Esophagus squamous epithelium (tissue), 5 donors: ENCODE data around the gene ASCC2. TPM values are rescaled to one million over a fixed set of nuclear protein-coding genes. Genes with fewer than 3 reads are reported as not detected.

Source experiments
- DNase-seq: peaks from one replicate; lab custom pipeline; 2025; lab: John Stamatoyannopoulos, UW
- H3K27ac ChIP-seq, 4 donors: fragments of 200-600 bp; sonication (generic); one replicate each; pipeline ENCODE4 v1.5.1; 2016 to 2019; ENCODE audit warnings: mild to moderate bottlenecking in 1 of 4
- H3K27me3 ChIP-seq, 4 donors: fragments of 200-600 bp; sonication (generic); 1 replicate in 3 of 4; 2 replicates in 1 of 4; pipeline versions ENCODE4 v1.5.1 to v1.6.0; 2017 to 2021; ENCODE audit warnings: antibody characterized with exemption in 1 of 4
- H3K36me3 ChIP-seq, 3 donors: fragments of 200-600 bp; sonication (generic); one replicate each; pipeline ENCODE4 v1.5.1; 2016 to 2019
- H3K4me1 ChIP-seq, 3 donors: fragments of 200-600 bp; sonication (generic); one replicate each; pipeline ENCODE4 v1.5.1; 2017 to 2019
- H3K4me3 ChIP-seq, 4 donors: fragments of 200-600 bp; sonication (generic); 1 replicate in 3 of 4; 2 replicates in 1 of 4; pipeline ENCODE4 v1.5.1; 2016 to 2019; ENCODE audit warnings: mild to moderate bottlenecking in 2 of 4, moderate library complexity in 1 of 4
- H3K9me3 ChIP-seq, 3 donors: fragments of 200-600 bp; sonication (generic); one replicate each; pipeline ENCODE4 v1.5.1; 2016 to 2019
- POLR2A ChIP-seq, 4 donors: fragments of 450-650 bp; IDR thresholded peaks; one replicate each; pipeline ENCODE4 v1.6.1; 2017; ENCODE audit warnings: antibody characterized with exemption in 4 of 4, mild to moderate bottlenecking in 4 of 4, moderate library complexity in 3 of 4
- WGBS, 2 donors: methylation state at CpG; one replicate each; pipeline ENCODE4 v1.1.5; 2018; 5-methylcytosine and 5-hydroxymethylcytosine counted together
- intact Hi-C: fragments of 100-400 bp; cut with DNase I; formaldehyde crosslinking; loops from one replicate; pipeline ENCODE4 v1.15.0; 2022
- total RNA-seq, 4 donors: library from RNA; depleted of rRNA; stranded (reverse); fragments of >200 nt; gene quantifications; one replicate each; pipeline ENCODE4 v1.1.0, GENCODE V29; 2016
- TF ChIP-seq, protein P1 (sequence below), 6 experiments: fragments of 450-650 bp in 4 of 6; fragments of 200-600 bp in 2 of 6; sonication (generic) in 2 of 6; IDR thresholded peaks; one replicate each; pipeline ENCODE4 v1.5.1; 2016 to 2019; ENCODE audit warnings: antibody characterized with exemption in 6 of 6, mild to moderate bottlenecking in 4 of 6, moderate library complexity in 4 of 6
- donor health status: DM: yes; HTN: yes; CAD: no.

Gene ASCC2, protein sequence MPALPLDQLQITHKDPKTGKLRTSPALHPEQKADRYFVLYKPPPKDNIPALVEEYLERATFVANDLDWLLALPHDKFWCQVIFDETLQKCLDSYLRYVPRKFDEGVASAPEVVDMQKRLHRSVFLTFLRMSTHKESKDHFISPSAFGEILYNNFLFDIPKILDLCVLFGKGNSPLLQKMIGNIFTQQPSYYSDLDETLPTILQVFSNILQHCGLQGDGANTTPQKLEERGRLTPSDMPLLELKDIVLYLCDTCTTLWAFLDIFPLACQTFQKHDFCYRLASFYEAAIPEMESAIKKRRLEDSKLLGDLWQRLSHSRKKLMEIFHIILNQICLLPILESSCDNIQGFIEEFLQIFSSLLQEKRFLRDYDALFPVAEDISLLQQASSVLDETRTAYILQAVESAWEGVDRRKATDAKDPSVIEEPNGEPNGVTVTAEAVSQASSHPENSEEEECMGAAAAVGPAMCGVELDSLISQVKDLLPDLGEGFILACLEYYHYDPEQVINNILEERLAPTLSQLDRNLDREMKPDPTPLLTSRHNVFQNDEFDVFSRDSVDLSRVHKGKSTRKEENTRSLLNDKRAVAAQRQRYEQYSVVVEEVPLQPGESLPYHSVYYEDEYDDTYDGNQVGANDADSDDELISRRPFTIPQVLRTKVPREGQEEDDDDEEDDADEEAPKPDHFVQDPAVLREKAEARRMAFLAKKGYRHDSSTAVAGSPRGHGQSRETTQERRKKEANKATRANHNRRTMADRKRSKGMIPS
- total RNA-seq: 10 to 100 TPM; 47.5 to 99.7 (median 57.8) TPM

DNA sequence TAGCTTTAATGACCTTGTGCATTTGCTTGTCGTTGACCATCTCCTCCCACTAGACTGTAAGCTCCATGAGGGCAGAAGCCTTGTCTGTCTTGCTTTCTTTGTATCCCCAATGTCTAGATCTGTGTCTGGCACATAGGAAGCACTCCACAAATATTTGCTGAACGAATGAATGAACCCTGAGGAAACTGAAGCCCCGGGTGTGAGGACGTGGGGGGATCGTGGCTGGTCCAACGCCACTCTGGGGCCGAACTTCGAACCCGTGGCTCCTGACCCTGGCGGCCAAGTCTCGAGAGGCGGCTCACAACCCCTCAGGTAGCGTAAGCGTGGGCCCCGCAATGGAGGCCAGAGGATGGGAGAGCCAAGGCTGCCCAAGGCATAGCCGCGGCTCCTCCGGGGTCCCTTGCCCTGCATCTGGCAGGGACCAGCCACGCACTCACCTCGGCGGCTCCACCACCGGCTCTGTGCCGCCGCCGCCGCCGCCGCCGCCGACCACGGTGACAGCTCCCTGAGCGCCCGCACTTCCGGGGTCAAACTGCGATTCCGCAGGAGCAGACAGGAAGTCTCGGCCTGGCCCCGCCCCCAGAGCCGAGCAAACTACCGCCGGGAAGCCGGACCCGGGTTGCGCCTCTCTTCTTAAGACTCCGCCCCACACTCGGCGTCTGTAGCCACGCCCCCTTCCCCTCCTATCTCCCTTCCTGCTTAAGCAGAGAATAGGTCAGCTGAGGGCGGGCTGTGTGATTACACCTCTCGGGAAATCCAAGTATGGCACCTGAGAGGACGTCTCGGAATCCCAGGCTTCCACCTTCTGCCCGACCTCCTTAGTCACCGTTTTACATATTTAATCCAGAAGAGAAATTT is at the start of gene ASCC2:
Gene ASCC2 (minus strand): TSS at position 534 of the 858 bp plus-strand sequence. CDS start 5,949 bp downstream, outside the sequence.
- no peaks in the 10 kb centered on the region for H3K9me3 ChIP-seq
- H3K27ac ChIP-seq: peak within 1 kb of the TSS; percentile 86 to 92 (median 88)
- H3K27me3 ChIP-seq: no peaks in the 10 kb centered on the region
- peaks cover 0 to 18% (median 6%) of the 10 kb centered on the region in 3 donors for H3K36me3 ChIP-seq
- intact Hi-C loops: no loop called here
- WGBS, 2 donors: 0 to 1% methylated on average over 10 to 12 of the region's 54 CpGs
- peaks cover 17 to 62% (median 21%) of the 10 kb centered on the region in 3 donors for H3K4me1 ChIP-seq
- TF ChIP-seq POLR2A (IDR thresholded peaks at IDR 0.05): peak in 3 of 4 donors; percentile 50 to 79 (median 64)
- TF ChIP-seq, protein P1, sequence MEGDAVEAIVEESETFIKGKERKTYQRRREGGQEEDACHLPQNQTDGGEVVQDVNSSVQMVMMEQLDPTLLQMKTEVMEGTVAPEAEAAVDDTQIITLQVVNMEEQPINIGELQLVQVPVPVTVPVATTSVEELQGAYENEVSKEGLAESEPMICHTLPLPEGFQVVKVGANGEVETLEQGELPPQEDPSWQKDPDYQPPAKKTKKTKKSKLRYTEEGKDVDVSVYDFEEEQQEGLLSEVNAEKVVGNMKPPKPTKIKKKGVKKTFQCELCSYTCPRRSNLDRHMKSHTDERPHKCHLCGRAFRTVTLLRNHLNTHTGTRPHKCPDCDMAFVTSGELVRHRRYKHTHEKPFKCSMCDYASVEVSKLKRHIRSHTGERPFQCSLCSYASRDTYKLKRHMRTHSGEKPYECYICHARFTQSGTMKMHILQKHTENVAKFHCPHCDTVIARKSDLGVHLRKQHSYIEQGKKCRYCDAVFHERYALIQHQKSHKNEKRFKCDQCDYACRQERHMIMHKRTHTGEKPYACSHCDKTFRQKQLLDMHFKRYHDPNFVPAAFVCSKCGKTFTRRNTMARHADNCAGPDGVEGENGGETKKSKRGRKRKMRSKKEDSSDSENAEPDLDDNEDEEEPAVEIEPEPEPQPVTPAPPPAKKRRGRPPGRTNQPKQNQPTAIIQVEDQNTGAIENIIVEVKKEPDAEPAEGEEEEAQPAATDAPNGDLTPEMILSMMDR (IDR thresholded peaks at IDR 0.05): peak in 4 of 6 experiments; percentile 13 to 38 (median 26)
- peak; percentile 87 for DNase-seq
- peak within 1 kb of the TSS; percentile 80 to 94 (median 92) for H3K4me3 ChIP-seq

DNA sequence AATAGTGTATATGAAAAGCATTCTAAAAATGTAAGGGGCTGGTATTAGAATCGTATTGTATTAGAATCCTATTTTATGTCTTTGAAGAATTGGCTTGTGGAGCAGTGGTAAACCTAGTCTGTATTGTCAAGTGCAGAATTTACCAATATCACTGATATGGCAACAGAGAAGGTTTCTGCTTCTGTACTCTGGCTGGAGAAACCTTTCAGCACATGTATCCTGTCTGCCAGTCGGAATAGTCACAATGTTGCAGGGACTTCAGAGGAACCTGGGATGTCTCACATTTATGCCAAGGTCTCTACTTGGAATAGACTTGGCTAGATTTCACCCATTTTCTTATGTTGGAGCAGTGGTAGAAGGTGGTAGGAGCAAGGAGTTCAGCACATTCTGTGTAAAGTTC is 49.3 kb upstream of the ASCC2 start:
- Histone ChIP-seq H3K27me3 (no peaks in the 10 kb centered on the region), H3K4me3 (no peak overlapping the region), H3K27ac (no peak overlapping the region), H3K4me1 (peaks cover 15 to 55% (median 17%) of the 10 kb centered on the region in 3 donors), H3K9me3 (no peaks in the 10 kb centered on the region), H3K36me3 (no peaks in the 10 kb centered on the region)
- intact Hi-C loops: no loop called here
- 66% methylated on average over 2 of the region's 2 CpGs for WGBS, 2 donors
- TF ChIP-seq POLR2A (IDR thresholded peaks at IDR 0.05): no peak
- TF ChIP-seq, protein P1 (IDR thresholded peaks at IDR 0.05): no peak
- DNase-seq: no peak

DNA sequence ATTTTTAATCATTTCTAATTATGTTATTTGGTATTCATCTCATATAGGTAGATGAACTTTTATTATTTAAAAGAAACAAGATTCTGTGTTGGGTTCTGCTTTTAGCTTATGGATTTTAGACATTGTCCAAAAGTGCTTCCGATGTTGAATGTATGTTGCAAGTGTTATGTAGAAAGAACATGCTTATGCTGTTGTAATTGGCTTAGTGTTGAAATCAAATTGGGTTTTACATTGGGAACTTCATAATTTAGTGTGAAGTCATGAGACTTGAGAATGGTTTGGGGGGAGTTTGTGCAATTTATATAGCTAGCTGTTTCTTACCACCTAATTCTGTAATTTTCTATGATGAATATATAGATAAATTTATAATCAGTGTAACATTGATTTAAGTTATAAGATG is 48.5 kb upstream of the ASCC2 start:
- Histone ChIP-seq H3K27ac (peak overlapping the region in 1 of 4 donors; percentile 49), H3K36me3 (no peaks in the 10 kb centered on the region), H3K27me3 (no peaks in the 10 kb centered on the region), H3K4me3 (no peak overlapping the region), H3K4me1 (peaks cover 15 to 56% (median 17%) of the 10 kb centered on the region in 3 donors), H3K9me3 (no peaks in the 10 kb centered on the region)
- WGBS, 2 donors: 76 to 92% methylated on average over 1 of the region's 1 CpG
- TF ChIP-seq POLR2A (IDR thresholded peaks at IDR 0.05): no peak
- TF ChIP-seq, protein P1 (IDR thresholded peaks at IDR 0.05): no peak
- DNase-seq: no peak
- intact Hi-C loops: no loop called here

DNA sequence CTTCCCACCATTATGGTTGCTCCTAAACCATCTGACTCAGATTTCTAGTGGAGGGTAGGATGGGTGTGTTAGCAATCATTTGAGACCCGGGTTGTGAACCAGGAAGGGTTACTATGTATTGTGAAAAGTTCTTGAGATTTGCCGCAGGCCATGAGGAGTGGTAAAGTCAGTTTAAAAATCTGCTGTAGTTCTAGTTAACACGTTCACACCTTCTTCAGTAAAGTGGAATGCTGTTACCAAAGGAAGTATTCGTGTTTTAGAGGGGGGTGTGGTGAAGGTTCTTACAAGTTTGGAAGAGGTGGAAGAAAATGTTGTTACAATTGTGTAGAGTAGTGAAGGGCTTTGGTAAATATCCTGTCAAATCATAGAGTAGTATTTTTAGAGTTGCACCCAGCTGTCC is 47.5 kb upstream of the ASCC2 start:
- Histone ChIP-seq H3K4me3 (peak overlapping the region in 2 of 4 donors; percentile 4 to 15), H3K9me3 (no peaks in the 10 kb centered on the region), H3K27me3 (no peaks in the 10 kb centered on the region), H3K36me3 (no peaks in the 10 kb centered on the region), H3K4me1 (peaks cover 15 to 56% (median 17%) of the 10 kb centered on the region in 3 donors), H3K27ac (peak overlapping the region in 2 of 4 donors; percentile 49 to 51)
- intact Hi-C loops: no loop called here
- TF ChIP-seq POLR2A (IDR thresholded peaks at IDR 0.05): no peak
- TF ChIP-seq, protein P1 (IDR thresholded peaks at IDR 0.05): no peak
- 39 to 47% methylated on average over 4 of the region's 4 CpGs for WGBS, 2 donors
- DNase-seq: no peak
